Measurements from ENCODE around the gene BOD1L1.

BOD1L1 gene

GRCh38 chr4:13522282-13523104, 105.0 kb downstream of the BOD1L1 start:
- DNase-seq: no peak

DNA sequence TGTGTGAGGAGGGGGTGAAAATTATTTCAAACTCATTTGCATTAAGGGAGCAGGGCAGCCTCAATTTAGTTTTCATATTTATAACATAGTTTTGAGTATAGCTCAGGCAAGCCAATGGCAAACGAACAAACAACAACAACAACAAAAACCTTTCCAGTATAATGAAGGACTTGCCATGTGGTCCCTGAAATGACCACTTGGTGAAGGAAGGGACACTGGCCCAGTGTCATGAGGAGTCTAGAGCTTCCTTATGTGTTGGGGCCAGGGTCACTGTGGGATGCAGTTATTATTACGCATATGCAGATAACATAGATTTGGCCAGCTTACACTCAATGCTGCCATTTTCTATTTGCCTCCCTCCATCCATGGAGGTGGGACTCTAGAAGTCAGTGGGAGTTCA, 106.5 kb downstream of the BOD1L1 start:
- no peak for DNase-seq
